DMS53 treated with DMSO at 0.1 percent for 48 hours (cell line): ENCODE results near the gene LDB3.
A peak's percentile ranks its signal among the peaks of the same experiment; 100 is the strongest.
"Not testable (repeated sequence)": the region's sequence is repeated elsewhere in the genome, so short reads cannot be mapped to it uniquely, and the experiment has no call there.

Experiments used
- DNase-seq: peaks from one replicate; lab custom pipeline; 2025; ENCODE audit not compliant: unreplicated experiment; lab: John Stamatoyannopoulos, UW

Gene LDB3, protein sequence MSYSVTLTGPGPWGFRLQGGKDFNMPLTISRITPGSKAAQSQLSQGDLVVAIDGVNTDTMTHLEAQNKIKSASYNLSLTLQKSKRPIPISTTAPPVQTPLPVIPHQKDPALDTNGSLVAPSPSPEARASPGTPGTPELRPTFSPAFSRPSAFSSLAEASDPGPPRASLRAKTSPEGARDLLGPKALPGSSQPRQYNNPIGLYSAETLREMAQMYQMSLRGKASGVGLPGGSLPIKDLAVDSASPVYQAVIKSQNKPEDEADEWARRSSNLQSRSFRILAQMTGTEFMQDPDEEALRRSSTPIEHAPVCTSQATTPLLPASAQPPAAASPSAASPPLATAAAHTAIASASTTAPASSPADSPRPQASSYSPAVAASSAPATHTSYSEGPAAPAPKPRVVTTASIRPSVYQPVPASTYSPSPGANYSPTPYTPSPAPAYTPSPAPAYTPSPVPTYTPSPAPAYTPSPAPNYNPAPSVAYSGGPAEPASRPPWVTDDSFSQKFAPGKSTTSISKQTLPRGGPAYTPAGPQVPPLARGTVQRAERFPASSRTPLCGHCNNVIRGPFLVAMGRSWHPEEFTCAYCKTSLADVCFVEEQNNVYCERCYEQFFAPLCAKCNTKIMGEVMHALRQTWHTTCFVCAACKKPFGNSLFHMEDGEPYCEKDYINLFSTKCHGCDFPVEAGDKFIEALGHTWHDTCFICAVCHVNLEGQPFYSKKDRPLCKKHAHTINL

GRCh38 chr10:86668297-86669165 is at the start of gene LDB3:
TSS of gene LDB3 (plus strand) at chr10:86668511. CDS start at chr10:86668692, 181 bp downstream.
- peak; percentile 31 for DNase-seq

GRCh38 chr10:86628311-86628710 is 40.0 kb upstream of the LDB3 start:
- no peak for DNase-seq

- no peak for DNase-seq
Observed at GRCh38 chr10:86630079-86630478, 38.2 kb upstream of the LDB3 start.

GRCh38 chr10:86632009-86632800 is 36.1 kb upstream of the LDB3 start:
- peak; percentile 7 for DNase-seq

- DNase-seq = no peak
Observed at GRCh38 chr10:86632951-86633350, 35.4 kb upstream of the LDB3 start.

DNA sequence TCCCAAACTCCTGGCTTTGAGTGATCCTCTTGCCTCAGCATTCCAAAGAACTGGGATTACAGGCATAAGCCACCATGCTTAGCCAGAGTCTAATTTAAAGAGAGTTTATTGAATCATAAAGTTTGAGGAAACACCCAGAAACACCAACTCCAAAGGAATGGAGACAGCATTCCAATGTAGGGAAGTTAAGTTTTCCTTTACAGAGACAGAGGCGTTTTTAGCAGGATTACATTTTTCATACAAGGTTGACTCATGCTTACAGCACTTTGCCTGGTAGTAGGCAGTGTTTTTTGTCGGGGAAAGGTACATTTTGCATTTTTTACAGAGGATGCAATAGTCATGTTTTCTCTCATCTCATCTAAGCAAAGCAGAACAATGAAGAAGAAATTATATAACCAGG is 32.9 kb upstream of the LDB3 start:
- no peak for DNase-seq

- DNase-seq = no peak
Observed at GRCh38 chr10:86636311-86636710, 32.0 kb upstream of the LDB3 start.

- no peak for DNase-seq
Observed at GRCh38 chr10:86642021-86642420, 26.3 kb upstream of the LDB3 start.

- no peak for DNase-seq
Observed at GRCh38 chr10:86642499-86642898, 25.8 kb upstream of the LDB3 start.

- no peak for DNase-seq
Observed at GRCh38 chr10:86644152-86644793, 24.0 kb upstream of the LDB3 start.

DNA sequence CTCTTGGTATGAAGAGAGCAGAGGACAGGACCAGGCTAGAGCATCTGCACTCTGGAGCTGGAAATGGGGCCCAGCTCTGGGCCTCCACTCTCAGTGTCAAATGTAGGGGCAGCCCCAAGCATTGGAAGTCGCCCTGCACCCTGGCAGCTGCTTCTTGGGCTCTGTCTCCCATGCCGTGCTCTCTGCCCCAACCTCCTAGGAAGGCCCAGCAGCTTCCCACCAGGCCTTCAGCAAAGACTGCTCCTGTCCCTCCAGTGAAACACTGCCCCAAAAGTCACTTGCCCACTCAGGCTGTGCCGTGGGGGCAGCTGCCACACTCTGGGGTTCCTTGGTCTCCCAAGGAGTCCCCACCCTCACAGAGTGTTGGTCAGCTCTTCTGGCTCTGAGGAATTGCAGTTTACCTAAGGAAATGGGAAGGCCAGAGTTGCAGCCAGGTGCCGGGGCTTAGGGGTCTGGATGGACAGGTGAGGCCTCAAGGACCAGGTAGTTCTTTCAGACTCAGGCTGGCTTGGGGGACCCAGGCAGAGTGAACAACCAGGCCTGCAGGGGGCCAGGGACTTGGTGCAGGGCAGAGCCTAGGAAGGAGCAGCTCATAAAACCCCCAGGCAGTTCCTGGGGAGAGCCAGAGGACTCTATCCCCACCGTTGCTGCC is 23.4 kb upstream of the LDB3 start:
- no peak for DNase-seq

GRCh38 chr10:86645621-86646165 is 22.6 kb upstream of the LDB3 start:
- DNase-seq = not testable (repeated sequence)

GRCh38 chr10:86646532-86646931 is 21.8 kb upstream of the LDB3 start:
- DNase-seq = no peak

- DNase-seq = no peak
Observed at GRCh38 chr10:86646933-86647332, 21.4 kb upstream of the LDB3 start.

GRCh38 chr10:86647773-86648703 is 20.3 kb upstream of the LDB3 start:
- no peak for DNase-seq

- no peak for DNase-seq
Observed at GRCh38 chr10:86648704-86649427, 19.4 kb upstream of the LDB3 start.

- DNase-seq = no peak
Observed at GRCh38 chr10:86649471-86650150, 18.7 kb upstream of the LDB3 start.
